ENCODE results near the gene RPRD2. TPM values are rescaled to one million over a fixed set of nuclear protein-coding genes. Genes with fewer than 3 reads are reported as not detected.

The RPRD2 gene
- total RNA-seq, 1 experiment from 2014 or later = 26.7 TPM

GRCh38 chr1:150472601-150473200, 108.8 kb downstream of the RPRD2 start:
- TF ChIP-seq CTCF (IDR thresholded peaks at IDR 0.05 in 2 of 3, conservative IDR thresholded peaks at IDR 0.05 in 1 of 3; ENCODE audit: borderline replicate concordance in 1 of 3, insufficient read depth in 1 of 3, low read depth in 2 of 3, low read length in 2 of 3) = no peak
- TF ChIP-seq POLR2AphosphoS5 (IDR thresholded peaks at IDR 0.05; ENCODE audit: low read depth, low read length) = no peak
- no peak for TF ChIP-seq CBX3 (IDR thresholded peaks at IDR 0.05; ENCODE audit: low read depth)
- no peak for TF ChIP-seq ZNF274 (IDR thresholded peaks at IDR 0.05; ENCODE audit: low read depth, low read length)
- no peak for TF ChIP-seq CEBPB (IDR thresholded peaks at IDR 0.05; ENCODE audit: low read depth)
- TF ChIP-seq REST (IDR thresholded peaks at IDR 0.05; ENCODE audit: low read depth) = no peak
- TF ChIP-seq ATF3 (IDR thresholded peaks at IDR 0.05) = no peak
- no peak for TF ChIP-seq TCF7L2 (IDR thresholded peaks at IDR 0.05; ENCODE audit: borderline replicate concordance, extremely low read depth, insufficient read depth, insufficient read length)
- no peak for TF ChIP-seq ZBTB33 (IDR thresholded peaks at IDR 0.05; ENCODE audit: extremely low read depth, insufficient replicate concordance, low read length)
- TF ChIP-seq SIN3A (IDR thresholded peaks at IDR 0.05; ENCODE audit: low read depth) = no peak
- TF ChIP-seq YY1 (IDR thresholded peaks at IDR 0.05; ENCODE audit: extremely low read depth, insufficient replicate concordance, low read depth, low read length) = no peak
- no peak for TF ChIP-seq MAX (IDR thresholded peaks at IDR 0.05)
- TF ChIP-seq EGR1 (IDR thresholded peaks at IDR 0.05; ENCODE audit: low read depth) = no peak
- TF ChIP-seq RAD21 (IDR thresholded peaks at IDR 0.05; ENCODE audit: low read depth) = no peak
- no peak for TF ChIP-seq EZH2phosphoT487 (IDR thresholded peaks at IDR 0.05; ENCODE audit: borderline replicate concordance)
- TF ChIP-seq FOSL1 (IDR thresholded peaks at IDR 0.05; ENCODE audit: low read depth) = no peak
- no peak for TF ChIP-seq POLR2A (IDR thresholded peaks at IDR 0.05; ENCODE audit: borderline replicate concordance, extremely low read depth, insufficient read depth, insufficient read length)
- TF ChIP-seq SRF (IDR thresholded peaks at IDR 0.05; ENCODE audit: low read depth) = no peak
- no peak for TF ChIP-seq ELF1 (IDR thresholded peaks at IDR 0.05; ENCODE audit: borderline replicate concordance, low read depth)
- Histone ChIP-seq H3K79me2 (ENCODE audit: insufficient read depth, low read length) (no peaks in the 10 kb centered on the region), H3K4me1 (ENCODE audit: control insufficient read depth in 1 of 2, insufficient read depth in 2 of 2, low read length in 2 of 2) (no peaks in the 10 kb centered on the region), H4K20me1 (ENCODE audit: insufficient read depth) (no peaks in the 10 kb centered on the region), H3K9me3 (ENCODE audit: control insufficient read depth in 1 of 2, insufficient read depth in 1 of 2, low read depth in 1 of 2, low read length in 2 of 2) (no peaks in the 10 kb centered on the region), H3K9me2 (ENCODE audit: insufficient read depth) (no peaks in the 10 kb centered on the region), H3K9ac (ENCODE audit: low read length) (no peak overlapping the region), H3K27me3 (ENCODE audit: insufficient read depth, low read length) (no peaks in the 10 kb centered on the region), H3K27ac (ENCODE audit: low read depth, low read length) (no peak overlapping the region), H3K4me3 (replicated peaks in 1 of 2; ENCODE audit: low read depth in 1 of 2, low read length in 2 of 2) (no peak overlapping the region), H2AFZ (ENCODE audit: low read depth, low read length, poor library complexity, severe bottlenecking) (no peak overlapping the region), H3K36me3 (ENCODE audit: control insufficient read depth in 1 of 2, insufficient read depth in 2 of 2, low read length in 2 of 2) (peaks cover 7 to 23% of the 10 kb centered on the region in 2 experiments; a peak in 3 of 4 replicates), H3K4me2 (ENCODE audit: low read length) (no peak overlapping the region)
- CTCF ChIA-PET = no interaction called here
- ATAC-seq = no peak
- RAD21 ChIA-PET (ENCODE audit: low non-redundant PET in 1 of 2, low total read pairs in 2 of 2, uncharacterized antibody in 2 of 2, unreplicated experiment in 2 of 2) = no interaction called here
- DNase-seq (ENCODE audit: low read depth, low spot score) = no peak
- BruUV-seq (replicated peaks) = no TSS peak
- intact Hi-C loops (cut with micrococcal nuclease) = no loop called here
- POLR2A ChIA-PET = no interaction called here
